Aorta (tissue), 5 donors: Measurements from ENCODE around the gene STPG4. TPM values are rescaled to one million over a fixed set of nuclear protein-coding genes. Genes with fewer than 3 reads are reported as not detected.
A peak's percentile ranks its signal among the peaks of the same experiment; 100 is the strongest.

Source experiments
- ATAC-seq: fragments of 200-7000 bp; cut with Tn5 transposase; one replicate; pipeline ENCODE4 v1.9.1; 2022; ENCODE audit warnings: moderate library complexity; ENCODE audit not compliant: low FRiP score
- DNase-seq, 2 donors: peaks; one replicate each; pipeline ENCODE4 v3.0.0-alpha.2; 2020
- H3K27ac ChIP-seq, 2 donors: one replicate each; pipeline ENCODE4 v1.5.1; 2013; ENCODE audit warnings: low read length in 2 of 2, mild to moderate bottlenecking in 2 of 2, moderate library complexity in 2 of 2, control low read depth in 1 of 2, inconsistent platforms in 1 of 2, low read depth in 1 of 2
- H3K27me3 ChIP-seq, 2 donors: one replicate each; pipeline ENCODE4 v1.6.1; 2013; ENCODE audit warnings: control low read depth in 1 of 2, low read length in 1 of 2, mild to moderate bottlenecking in 1 of 2, moderate library complexity in 1 of 2; ENCODE audit not compliant: insufficient read depth in 2 of 2, control insufficient read depth in 1 of 2
- H3K36me3 ChIP-seq, 2 donors: one replicate each; pipeline ENCODE4 v1.6.1; 2013; ENCODE audit warnings: control low read depth in 1 of 2, low read length in 1 of 2, mild to moderate bottlenecking in 1 of 2; ENCODE audit not compliant: insufficient read depth in 2 of 2, control insufficient read depth in 1 of 2
- H3K4me1 ChIP-seq, 2 donors: one replicate each; pipeline ENCODE4 v1.6.1; 2013; ENCODE audit warnings: low read length in 2 of 2, control low read depth in 1 of 2, mild to moderate bottlenecking in 1 of 2, moderate library complexity in 1 of 2; ENCODE audit not compliant: insufficient read depth in 2 of 2, control insufficient read depth in 1 of 2
- H3K4me3 ChIP-seq, 2 donors: one replicate each; pipeline ENCODE4 v1.5.1; 2013; ENCODE audit warnings: low read length in 2 of 2, control low read depth in 1 of 2, mild to moderate bottlenecking in 1 of 2
- H3K9me3 ChIP-seq: one replicate; pipeline ENCODE4 v1.6.1; 2013; ENCODE audit warnings: mild to moderate bottlenecking, low read length; ENCODE audit not compliant: control insufficient read depth
- whole genome bisulfite sequencing, 2 donors: extraction: QIAGEN DNeasy Blood & Tissue Kit; methylation state at CpG; one replicate each; pipeline ENCODE4 v1.1.7; 2013; 5-methylcytosine and 5-hydroxymethylcytosine counted together
- intact Hi-C, 2 donors: fragments of 100-400 bp; cut with DNase I; formaldehyde crosslinking; loops; one replicate each; pipeline versions ENCODE4 v1.14.2 to v1.15.0; 2022
- polyA plus RNA-seq, 2 donors: library from polyadenylated mRNA; stranded (reverse); fragments of 200-250 nt; gene quantifications; one replicate each; pipeline ENCODE4 v1.2.3, GENCODE V29; 2013
- total RNA-seq, 2 donors: library from RNA; stranded (reverse); fragmentation: NEBNext Ultra II Directional; extraction: Animal tissue kit (Norgen Biotek cat#: 25700); gene quantifications; one replicate each; pipeline ENCODE4 v1.2.1, GENCODE V29; 2021
- donor health status: healthy with polysubstance abuse.
- donor health status: Bipolar disorder and iron deficiency.
- donor health status: DM: no; HTN: no; CAD: no.
- donor health status: DM: no; HTN: no; CAD: no.
- donor health status: DM: yes; HTN: yes; CAD: no.

STPG4 gene
- total and polyA plus RNA-seq, 4 donors = 0.51 to 0.90 (median 0.75) TPM; not detected in 1

DNA sequence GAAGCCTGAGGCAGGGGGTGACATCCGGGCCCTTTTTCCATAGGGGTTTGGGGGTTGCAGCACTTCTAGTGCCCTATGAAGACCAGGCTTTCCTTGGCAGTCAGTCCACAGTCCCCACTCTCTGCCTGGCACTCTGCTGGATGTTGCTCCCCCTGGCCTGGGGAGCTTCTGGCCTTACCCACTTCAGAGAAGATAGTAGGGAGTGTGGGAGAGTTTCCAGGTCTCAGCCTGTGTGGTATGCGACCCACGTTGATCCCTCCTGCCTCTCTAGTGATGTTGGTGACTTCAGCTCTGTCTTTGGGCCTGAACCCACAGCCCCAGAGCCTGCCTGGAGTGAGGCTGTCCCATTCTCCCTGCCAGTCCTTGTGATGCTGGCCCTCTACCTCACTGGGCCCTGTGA, 105.6 kb downstream of the STPG4 start:
- Histone ChIP-seq H3K4me1 (no peaks in the 10 kb centered on the region), H3K27ac (no peak overlapping the region), H3K27me3 (no peaks in the 10 kb centered on the region), H3K4me3 (no peak overlapping the region), H3K36me3 (peaks cover 3 to 11% of the 10 kb centered on the region in 2 donors), H3K9me3 (no peaks in the 10 kb centered on the region)
- DNase-seq = no peak
- intact Hi-C loops = no loop called here
- ATAC-seq = no peak
- 48 to 50% methylated on average over 3 of the region's 3 CpGs for WGBS, 2 donors

DNA sequence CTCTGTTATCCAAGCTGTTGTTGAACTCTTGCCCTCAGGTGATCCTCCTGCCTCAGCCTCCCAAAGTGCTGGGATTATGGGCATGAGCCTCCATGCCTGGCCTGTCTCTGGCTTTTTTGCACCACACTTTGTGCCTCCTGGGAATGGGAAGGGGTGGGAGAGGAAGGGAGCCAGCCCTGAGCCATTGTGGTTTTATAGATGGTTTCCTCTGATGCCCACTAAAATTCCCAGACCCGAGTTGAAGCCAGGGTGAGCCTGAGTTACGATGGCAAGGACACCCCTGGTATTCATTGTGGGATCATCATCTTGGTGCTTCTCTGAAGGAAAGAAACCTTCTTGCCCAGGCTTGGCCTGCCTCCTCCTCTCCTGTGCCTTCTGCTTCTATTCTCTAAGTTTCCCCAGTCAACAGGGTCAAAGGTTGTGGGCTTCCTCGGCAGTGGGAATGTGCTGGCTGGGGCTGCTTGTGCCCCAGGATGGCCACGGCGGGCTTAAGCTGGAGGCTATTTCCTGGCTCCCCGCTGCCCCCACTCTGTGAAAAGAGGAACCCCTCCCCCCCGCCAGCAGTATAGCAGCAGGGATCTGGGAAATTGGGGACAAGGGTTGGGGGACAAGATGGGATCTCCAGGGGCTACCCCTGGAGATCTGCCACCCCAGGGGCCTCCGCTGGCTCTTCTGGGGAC, 106.2 kb downstream of the STPG4 start:
- Histone ChIP-seq H3K9me3 (no peaks in the 10 kb centered on the region), H3K27me3 (no peaks in the 10 kb centered on the region), H3K36me3 (peaks cover 3 to 11% of the 10 kb centered on the region in 2 donors), H3K4me1 (peaks cover 0 to 2% of the 10 kb centered on the region in 2 donors), H3K27ac (no peak overlapping the region), H3K4me3 (no peak overlapping the region)
- DNase-seq (no peak), ATAC-seq (no peak)
- WGBS, 2 donors = 83 to 85% methylated on average over 8 of the region's 8 CpGs
- intact Hi-C loops = no loop called here

GRCh38 chr2:47046271-47046670, 108.8 kb downstream of the STPG4 start:
- no peak overlapping the region for H3K4me3 ChIP-seq
- DNase-seq (no peak), ATAC-seq (no peak)
- H3K27me3 ChIP-seq = no peaks in the 10 kb centered on the region
- intact Hi-C loops = no loop called here
- peaks cover 3% of the 10 kb centered on the region in 2 donors for H3K36me3 ChIP-seq
- H3K4me1 ChIP-seq = peaks cover 0 to 4% of the 10 kb centered on the region in 2 donors
- WGBS, 2 donors = 85 to 86% methylated on average over 5 of the region's 5 CpGs
- H3K27ac ChIP-seq = no peak overlapping the region
- no peaks in the 10 kb centered on the region for H3K9me3 ChIP-seq

DNA sequence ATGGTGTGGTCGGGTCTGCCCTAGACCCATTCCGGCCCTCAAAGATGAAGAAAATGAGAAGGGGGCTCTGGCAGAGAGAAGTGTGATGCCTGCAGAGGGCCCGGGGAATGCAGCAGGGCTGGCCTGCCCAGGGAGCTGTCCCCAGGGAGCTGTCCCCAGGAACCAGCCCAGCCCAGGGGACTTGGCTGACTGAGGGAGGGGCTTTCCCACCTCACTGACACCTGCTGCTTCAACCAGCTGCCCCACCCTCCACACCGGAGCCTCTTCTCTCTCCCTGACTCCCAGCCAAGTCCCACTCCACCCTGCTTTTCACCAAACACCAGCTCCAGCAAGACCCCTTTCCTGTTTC, 111.2 kb downstream of the STPG4 start:
- ATAC-seq = no peak
- intact Hi-C loops = no loop called here

GRCh38 chr2:47043142-47043890, 111.8 kb downstream of the STPG4 start:
- H3K4me1 ChIP-seq = peaks cover 4 to 5% of the 10 kb centered on the region in 2 donors
- DNase-seq (peak in 1 of 2 donors; percentile 80), ATAC-seq (peak; percentile 72)
- H3K9me3 ChIP-seq = no peaks in the 10 kb centered on the region
- H3K27ac ChIP-seq = peak overlapping the region; percentile 85 to 94
- H3K27me3 ChIP-seq = no peaks in the 10 kb centered on the region
- H3K36me3 ChIP-seq = peaks cover 0 to 3% of the 10 kb centered on the region in 2 donors
- no peak overlapping the region for H3K4me3 ChIP-seq
- intact Hi-C loops = no loop called here
- WGBS, 2 donors = 12 to 20% methylated on average over 8 of the region's 8 CpGs

More for the DNA sequence above, 111.2 kb downstream of the STPG4 start:
- WGBS, 2 donors = 3 to 9% methylated on average over 4 of the region's 4 CpGs
- H3K4me1 ChIP-seq = peaks cover 0 to 4% of the 10 kb centered on the region in 2 donors
- no peaks in the 10 kb centered on the region for H3K27me3 ChIP-seq
- H3K4me3 ChIP-seq = no peak overlapping the region
- no peak for DNase-seq
- peaks cover 0 to 3% of the 10 kb centered on the region in 2 donors for H3K36me3 ChIP-seq
- H3K27ac ChIP-seq = peak overlapping the region; percentile 58 to 85
- H3K9me3 ChIP-seq = no peaks in the 10 kb centered on the region

GRCh38 chr2:47041891-47042684, 113.0 kb downstream of the STPG4 start:
- intact Hi-C loops = no loop called here
- Histone ChIP-seq H3K4me3 (no peak overlapping the region), H3K36me3 (no peaks in the 10 kb centered on the region), H3K27ac (peak overlapping the region; percentile 85 to 94), H3K9me3 (no peaks in the 10 kb centered on the region), H3K4me1 (peaks cover 4 to 5% of the 10 kb centered on the region in 2 donors), H3K27me3 (no peaks in the 10 kb centered on the region)
- WGBS, 2 donors = 61 to 62% methylated on average over 11 of the region's 11 CpGs
- ATAC-seq (no peak), DNase-seq (no peak)

GRCh38 chr2:47041063-47041462, 114.0 kb downstream of the STPG4 start:
- Histone ChIP-seq H3K27ac (peak overlapping the region; percentile 46 to 81), H3K4me3 (no peak overlapping the region), H3K27me3 (no peaks in the 10 kb centered on the region), H3K36me3 (no peaks in the 10 kb centered on the region), H3K9me3 (no peaks in the 10 kb centered on the region), H3K4me1 (peaks cover 4 to 5% of the 10 kb centered on the region in 2 donors)
- intact Hi-C loops = no loop called here
- peak in 1 of 2 donors; percentile 70 for DNase-seq
- 21 to 23% methylated on average over 8 of the region's 8 CpGs for WGBS, 2 donors
- ATAC-seq = no peak

- DNase-seq = no peak
- no peaks in the 10 kb centered on the region for H3K9me3 ChIP-seq
- no peaks in the 10 kb centered on the region for H3K27me3 ChIP-seq
- H3K4me1 ChIP-seq = peaks cover 4 to 5% of the 10 kb centered on the region in 2 donors
- intact Hi-C loops = no loop called here
- no peak for ATAC-seq
- no peak overlapping the region for H3K4me3 ChIP-seq
- peak overlapping the region; percentile 46 to 81 for H3K27ac ChIP-seq
- 50 to 53% methylated on average over 10 of the region's 10 CpGs for WGBS, 2 donors
- H3K36me3 ChIP-seq = no peaks in the 10 kb centered on the region
These were observed 114.5 kb downstream of the STPG4 start for GRCh38 chr2:47040651-47041050.
